Measurements from ENCODE around the gene DNAJC12.

Gene DNAJC12

GRCh38 chr10:67760272-67760671, 77.7 kb downstream of the DNAJC12 start:
- no peak for DNase-seq
